Measurements from ENCODE around the gene ASIC1.

The ASIC1 gene

GRCh38 chr12:50058743-50059312 is 1.4 kb downstream of the ASIC1 start:
- no peak for FAIRE-seq
- DNase-seq (ENCODE audit: insufficient read length, low spot score): no peak

GRCh38 chr12:50059440-50060119 is 2.2 kb downstream of the ASIC1 start:
- FAIRE-seq: no peak
- DNase-seq (ENCODE audit: insufficient read length, low spot score): no peak

GRCh38 chr12:50060120-50060468 is 2.7 kb downstream of the ASIC1 start:
- no peak for DNase-seq (ENCODE audit: insufficient read length, low spot score)
- FAIRE-seq: no peak

GRCh38 chr12:50061171-50061570 is 3.8 kb downstream of the ASIC1 start:
- DNase-seq (ENCODE audit: insufficient read length, low spot score): no peak
- no peak for FAIRE-seq

- FAIRE-seq (no peak), DNase-seq (ENCODE audit: insufficient read length, low spot score) (no peak)
These were observed 4.7 kb downstream of the ASIC1 start for GRCh38 chr12:50061946-50062686.

GRCh38 chr12:50062728-50063460 is 5.5 kb downstream of the ASIC1 start:
- DNase-seq (ENCODE audit: insufficient read length, low spot score): no peak
- FAIRE-seq: no peak

- DNase-seq (ENCODE audit: insufficient read length, low spot score): no peak
- FAIRE-seq: no peak
These were observed 8.4 kb downstream of the ASIC1 start for GRCh38 chr12:50065726-50066310.

- no peak for DNase-seq (ENCODE audit: insufficient read length, low spot score)
- FAIRE-seq: no peak
These were observed 9.0 kb downstream of the ASIC1 start for GRCh38 chr12:50066402-50066801.

- no peak for DNase-seq (ENCODE audit: insufficient read length, low spot score)
- no peak for FAIRE-seq
These were observed 11.7 kb downstream of the ASIC1 start for GRCh38 chr12:50069069-50069468.

GRCh38 chr12:50069539-50069938 is 12.1 kb downstream of the ASIC1 start:
- FAIRE-seq (no peak), DNase-seq (ENCODE audit: insufficient read length, low spot score) (no peak)

GRCh38 chr12:50070314-50071060 is 13.1 kb downstream of the ASIC1 start:
- FAIRE-seq (peak; percentile 83), DNase-seq (ENCODE audit: insufficient read length, low spot score) (peak; percentile 57)

- DNase-seq (ENCODE audit: insufficient read length, low spot score) (no peak), FAIRE-seq (no peak)
These were observed 15.0 kb downstream of the ASIC1 start for GRCh38 chr12:50072198-50072907.

- DNase-seq (ENCODE audit: insufficient read length, low spot score) (no peak), FAIRE-seq (no peak)
These were observed 15.8 kb downstream of the ASIC1 start for GRCh38 chr12:50073206-50073605.

- no peak for FAIRE-seq
These were observed 16.3 kb downstream of the ASIC1 start for GRCh38 chr12:50073712-50074111.

GRCh38 chr12:50074936-50075807 is 17.8 kb downstream of the ASIC1 start:
- FAIRE-seq (peak; percentile 94), DNase-seq (ENCODE audit: insufficient read length, low spot score) (peak; percentile 84)

More at GRCh38 chr12:50073712-50074111, 16.3 kb downstream of the ASIC1 start:
- no peak for DNase-seq (ENCODE audit: insufficient read length, low spot score)

GRCh38 chr12:50075808-50076170 is 18.4 kb downstream of the ASIC1 start:
- FAIRE-seq (no peak), DNase-seq (ENCODE audit: insufficient read length, low spot score) (no peak)

GRCh38 chr12:50077099-50077498 is 19.7 kb downstream of the ASIC1 start:
- no peak for DNase-seq (ENCODE audit: insufficient read length, low spot score)
- no peak for FAIRE-seq

- DNase-seq (ENCODE audit: insufficient read length, low spot score): no peak
- no peak for FAIRE-seq
These were observed 20.9 kb downstream of the ASIC1 start for GRCh38 chr12:50078281-50078680.

GRCh38 chr12:50079771-50080170 is 22.4 kb downstream of the ASIC1 start:
- DNase-seq (ENCODE audit: insufficient read length, low spot score): no peak

More at GRCh38 chr12:50079771-50080170, 22.4 kb downstream of the ASIC1 start:
- FAIRE-seq: no peak

Measured in GM19239 (cell line).